HG03159 (cell line): Measurements from ENCODE around the gene DDX18.

Experiments used
- ATAC-seq: cut with Tn5 transposase; IDR thresholded peaks from one replicate; pipeline ENCODE4 v1.9.1; 2021; ENCODE audit warnings: mild to moderate bottlenecking, moderate library complexity; ENCODE audit not compliant: unreplicated experiment

The DDX18 gene

GRCh38 chr2:117833911-117834310, 19.4 kb downstream of the DDX18 start:
- no peak for ATAC-seq

GRCh38 chr2:117834992-117835391, 20.5 kb downstream of the DDX18 start:
- no peak for ATAC-seq

- ATAC-seq = peak; percentile 92
Observed at GRCh38 chr2:117835990-117836760, 21.7 kb downstream of the DDX18 start.

GRCh38 chr2:117845304-117845703, 30.8 kb downstream of the DDX18 start:
- no peak for ATAC-seq

- ATAC-seq = no peak
Observed at GRCh38 chr2:117850015-117850414, 35.5 kb downstream of the DDX18 start.

- ATAC-seq = no peak
Observed at GRCh38 chr2:117850461-117850860, 36.0 kb downstream of the DDX18 start.

GRCh38 chr2:117851969-117852368, 37.5 kb downstream of the DDX18 start:
- ATAC-seq = no peak

GRCh38 chr2:117853316-117853715, 38.8 kb downstream of the DDX18 start:
- no peak for ATAC-seq

- ATAC-seq = no peak
Observed at GRCh38 chr2:117853873-117854272, 39.4 kb downstream of the DDX18 start.

GRCh38 chr2:117854610-117855009, 40.1 kb downstream of the DDX18 start:
- ATAC-seq = no peak

GRCh38 chr2:117855886-117856285, 41.4 kb downstream of the DDX18 start:
- ATAC-seq = no peak

- no peak for ATAC-seq
Observed at GRCh38 chr2:117856415-117857210, 42.1 kb downstream of the DDX18 start.

- ATAC-seq = no peak
Observed at GRCh38 chr2:117858336-117858735, 43.8 kb downstream of the DDX18 start.

- no peak for ATAC-seq
Observed at GRCh38 chr2:117858892-117859531, 44.5 kb downstream of the DDX18 start.

GRCh38 chr2:117859532-117859911, 45.0 kb downstream of the DDX18 start:
- no peak for ATAC-seq

GRCh38 chr2:117859924-117860647, 45.6 kb downstream of the DDX18 start:
- ATAC-seq = no peak

- no peak for ATAC-seq
Observed at GRCh38 chr2:117862459-117862858, 48.0 kb downstream of the DDX18 start.

GRCh38 chr2:117875786-117876185, 61.3 kb downstream of the DDX18 start:
- ATAC-seq = no peak

- no peak for ATAC-seq
Observed at GRCh38 chr2:117879003-117879402, 64.5 kb downstream of the DDX18 start.
